ENCODE measurements around the gene ROR1.
"Not testable (repeated sequence)": the region's sequence is repeated elsewhere in the genome, so short reads cannot be mapped to it uniquely, and the experiment has no call there.

ROR1 gene

DNA sequence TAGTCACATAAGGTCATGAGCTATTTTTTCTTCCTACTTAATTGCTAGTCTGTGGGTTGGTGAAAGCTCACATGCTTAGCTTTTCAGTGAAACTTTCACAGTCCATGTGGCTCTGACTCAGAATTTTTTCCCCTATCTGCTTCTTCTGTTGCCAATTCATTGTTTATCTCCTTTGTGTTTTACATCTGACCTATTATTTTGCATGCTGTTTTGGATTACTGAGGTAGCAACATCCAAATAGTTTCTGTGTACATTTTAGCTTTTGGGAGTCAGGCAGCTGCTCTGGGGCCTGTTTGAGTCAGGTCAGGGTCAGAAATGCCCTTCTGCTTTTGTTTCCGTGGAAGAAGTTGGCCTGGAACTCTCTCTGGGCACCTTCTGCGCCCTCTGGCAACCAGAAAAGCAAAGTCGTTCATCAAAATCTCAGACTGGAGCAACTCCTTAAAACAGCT lies 40.0 kb downstream of the ROR1 start:
- peak; percentile 90 for DNase-seq (ENCODE audit: low read depth)
- no peak overlapping the region for H3K4me3 ChIP-seq (ENCODE audit: low read length)
- TF ChIP-seq, protein P1, sequence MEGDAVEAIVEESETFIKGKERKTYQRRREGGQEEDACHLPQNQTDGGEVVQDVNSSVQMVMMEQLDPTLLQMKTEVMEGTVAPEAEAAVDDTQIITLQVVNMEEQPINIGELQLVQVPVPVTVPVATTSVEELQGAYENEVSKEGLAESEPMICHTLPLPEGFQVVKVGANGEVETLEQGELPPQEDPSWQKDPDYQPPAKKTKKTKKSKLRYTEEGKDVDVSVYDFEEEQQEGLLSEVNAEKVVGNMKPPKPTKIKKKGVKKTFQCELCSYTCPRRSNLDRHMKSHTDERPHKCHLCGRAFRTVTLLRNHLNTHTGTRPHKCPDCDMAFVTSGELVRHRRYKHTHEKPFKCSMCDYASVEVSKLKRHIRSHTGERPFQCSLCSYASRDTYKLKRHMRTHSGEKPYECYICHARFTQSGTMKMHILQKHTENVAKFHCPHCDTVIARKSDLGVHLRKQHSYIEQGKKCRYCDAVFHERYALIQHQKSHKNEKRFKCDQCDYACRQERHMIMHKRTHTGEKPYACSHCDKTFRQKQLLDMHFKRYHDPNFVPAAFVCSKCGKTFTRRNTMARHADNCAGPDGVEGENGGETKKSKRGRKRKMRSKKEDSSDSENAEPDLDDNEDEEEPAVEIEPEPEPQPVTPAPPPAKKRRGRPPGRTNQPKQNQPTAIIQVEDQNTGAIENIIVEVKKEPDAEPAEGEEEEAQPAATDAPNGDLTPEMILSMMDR (conservative IDR thresholded peaks at IDR 0.05; ENCODE audit: low read depth, low read length), result no peak

DNA sequence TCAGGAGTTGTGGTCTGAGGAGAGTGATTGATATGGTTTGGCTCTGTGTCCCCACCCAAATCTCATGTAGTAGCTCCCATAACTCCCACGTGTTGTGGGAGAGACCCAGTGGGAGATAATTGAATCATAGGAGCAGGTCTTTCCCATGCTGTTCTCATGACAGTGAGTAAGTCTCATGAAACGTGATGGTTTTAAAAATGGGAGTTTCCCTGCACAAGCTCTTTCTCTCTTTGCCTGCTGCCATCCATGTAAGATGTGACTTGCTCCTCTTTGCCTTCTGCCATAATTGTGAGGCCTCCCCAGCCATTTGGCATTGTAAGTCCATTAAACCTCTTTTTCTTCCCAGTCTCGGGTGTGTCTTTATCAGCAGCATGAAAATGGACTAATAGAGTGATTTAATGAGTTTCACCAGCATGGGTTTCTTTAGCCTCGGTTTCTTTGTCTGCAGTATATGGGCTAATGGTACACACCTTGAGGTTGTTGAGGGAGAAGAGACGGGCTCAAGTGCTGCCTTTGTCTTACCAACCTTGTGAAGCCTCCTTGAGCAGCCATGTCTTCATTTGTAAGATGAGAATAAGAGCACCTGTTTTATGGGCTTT lies 42.5 kb downstream of the ROR1 start:
- not testable (repeated sequence) for H3K4me3 ChIP-seq (ENCODE audit: low read length); DNase-seq (ENCODE audit: low read depth)

DNA sequence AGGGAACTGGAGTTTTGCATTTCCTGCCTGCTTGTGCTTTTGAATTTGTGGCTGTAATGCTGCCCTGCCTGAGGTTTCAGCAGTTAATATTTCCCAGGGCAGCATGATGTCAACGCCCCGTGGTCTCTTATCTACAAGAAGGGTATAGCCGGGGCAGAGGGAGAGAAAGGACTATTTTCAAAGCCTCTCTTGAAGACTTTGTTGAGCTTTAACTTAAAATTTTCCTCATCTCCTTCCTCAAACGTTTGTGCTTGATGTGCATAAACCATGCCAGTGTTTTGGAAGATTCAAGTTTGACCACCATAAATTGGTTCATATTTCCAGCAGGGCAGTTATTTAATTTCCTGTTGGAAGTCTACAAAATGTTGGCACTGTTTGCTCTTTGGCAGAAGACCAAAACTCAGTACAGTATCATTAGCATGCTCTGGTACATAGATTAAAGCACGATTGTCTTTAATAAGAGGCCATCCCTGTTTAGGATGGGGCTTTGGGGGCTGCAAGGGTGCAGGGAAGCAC lies 43.4 kb downstream of the ROR1 start:
- peak; percentile 43 for DNase-seq (ENCODE audit: low read depth)
- no peak overlapping the region for H3K4me3 ChIP-seq (ENCODE audit: low read length)
- TF ChIP-seq, protein P1 (conservative IDR thresholded peaks at IDR 0.05; ENCODE audit: low read depth, low read length), result no peak

DNA sequence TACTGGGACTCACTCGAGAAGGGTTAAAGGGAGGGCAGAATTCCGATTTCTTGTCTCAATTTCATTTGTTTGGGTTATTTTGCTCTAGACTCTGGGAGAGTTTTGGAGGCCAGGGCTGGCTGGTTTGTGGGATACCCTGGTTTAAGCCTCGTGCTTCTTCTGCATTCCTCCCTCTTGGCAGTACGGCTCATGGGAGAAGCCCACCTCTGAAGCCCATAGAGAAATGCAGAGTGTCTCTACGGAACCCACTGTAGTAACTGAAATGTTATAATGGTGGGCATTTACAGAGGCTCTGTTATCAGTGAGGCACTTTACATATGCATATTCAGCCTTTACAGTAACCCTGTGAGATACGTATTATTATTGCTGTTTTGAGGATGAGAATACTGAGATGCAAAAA lies 43.9 kb downstream of the ROR1 start:
- DNase-seq (ENCODE audit: low read depth), result no peak
- TF ChIP-seq, protein P1 (conservative IDR thresholded peaks at IDR 0.05; ENCODE audit: low read depth, low read length), result no peak
- H3K4me3 ChIP-seq (ENCODE audit: low read length), result no peak overlapping the region

DNA sequence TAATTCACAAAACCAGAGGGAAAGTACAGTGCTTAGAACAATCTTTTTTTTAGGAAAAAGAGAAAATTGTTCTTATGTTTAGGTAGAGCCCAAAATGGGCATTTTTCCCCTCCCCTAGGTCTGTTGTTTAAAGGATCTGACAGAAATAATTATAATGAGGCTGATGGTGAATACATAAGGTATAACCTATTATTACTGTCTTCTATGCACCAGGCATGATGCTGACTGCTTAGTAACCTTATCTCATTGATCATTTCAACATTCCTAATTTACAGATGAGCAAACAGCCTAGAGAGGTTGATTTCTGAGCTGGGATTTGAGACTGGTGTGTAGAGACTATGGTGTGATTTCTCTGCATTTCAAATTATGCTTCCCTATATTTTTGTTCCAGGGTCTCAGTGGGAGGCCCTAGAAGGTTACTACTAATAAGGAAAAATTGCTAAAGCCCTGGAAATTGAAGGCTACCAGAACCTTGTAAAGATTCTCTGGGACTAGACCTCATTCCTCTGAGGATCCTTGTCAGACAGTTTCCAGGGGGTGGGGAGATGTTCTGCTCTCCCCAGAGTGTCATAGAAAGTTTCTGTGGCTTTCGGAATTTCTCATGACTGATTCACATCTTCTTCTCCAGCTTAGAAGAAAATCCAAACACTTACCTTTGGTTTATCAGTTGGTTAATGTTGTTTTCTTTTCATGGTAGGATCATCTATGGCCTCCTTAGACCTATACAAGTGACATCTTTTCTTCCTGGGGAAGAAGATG lies 44.9 kb downstream of the ROR1 start:
- TF ChIP-seq, protein P1 (conservative IDR thresholded peaks at IDR 0.05; ENCODE audit: low read depth, low read length), result no peak
- DNase-seq (ENCODE audit: low read depth), result no peak
- no peak overlapping the region for H3K4me3 ChIP-seq (ENCODE audit: low read length)

DNA sequence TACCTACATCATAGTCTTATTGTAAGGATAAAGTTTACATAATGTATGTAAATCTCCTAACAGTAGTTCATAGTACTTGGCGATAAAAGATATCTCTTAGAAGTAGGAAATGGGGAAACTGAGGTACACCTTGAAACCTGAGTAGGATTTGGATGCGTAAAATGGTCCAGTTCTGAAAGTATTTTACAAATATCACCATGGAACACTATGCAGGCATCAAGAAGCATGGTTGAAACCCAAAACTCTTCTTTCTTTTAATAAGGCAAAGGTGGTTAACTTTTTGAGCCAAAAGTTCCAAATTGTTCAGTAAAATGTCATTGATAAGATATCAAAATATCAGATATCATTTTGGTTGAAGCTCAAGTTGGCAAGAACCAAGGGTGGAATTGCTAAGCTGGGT lies 46.0 kb downstream of the ROR1 start:
- DNase-seq (ENCODE audit: low read depth), result no peak
- H3K4me3 ChIP-seq (ENCODE audit: low read length), result no peak overlapping the region
- TF ChIP-seq, protein P1 (conservative IDR thresholded peaks at IDR 0.05; ENCODE audit: low read depth, low read length), result no peak

DNA sequence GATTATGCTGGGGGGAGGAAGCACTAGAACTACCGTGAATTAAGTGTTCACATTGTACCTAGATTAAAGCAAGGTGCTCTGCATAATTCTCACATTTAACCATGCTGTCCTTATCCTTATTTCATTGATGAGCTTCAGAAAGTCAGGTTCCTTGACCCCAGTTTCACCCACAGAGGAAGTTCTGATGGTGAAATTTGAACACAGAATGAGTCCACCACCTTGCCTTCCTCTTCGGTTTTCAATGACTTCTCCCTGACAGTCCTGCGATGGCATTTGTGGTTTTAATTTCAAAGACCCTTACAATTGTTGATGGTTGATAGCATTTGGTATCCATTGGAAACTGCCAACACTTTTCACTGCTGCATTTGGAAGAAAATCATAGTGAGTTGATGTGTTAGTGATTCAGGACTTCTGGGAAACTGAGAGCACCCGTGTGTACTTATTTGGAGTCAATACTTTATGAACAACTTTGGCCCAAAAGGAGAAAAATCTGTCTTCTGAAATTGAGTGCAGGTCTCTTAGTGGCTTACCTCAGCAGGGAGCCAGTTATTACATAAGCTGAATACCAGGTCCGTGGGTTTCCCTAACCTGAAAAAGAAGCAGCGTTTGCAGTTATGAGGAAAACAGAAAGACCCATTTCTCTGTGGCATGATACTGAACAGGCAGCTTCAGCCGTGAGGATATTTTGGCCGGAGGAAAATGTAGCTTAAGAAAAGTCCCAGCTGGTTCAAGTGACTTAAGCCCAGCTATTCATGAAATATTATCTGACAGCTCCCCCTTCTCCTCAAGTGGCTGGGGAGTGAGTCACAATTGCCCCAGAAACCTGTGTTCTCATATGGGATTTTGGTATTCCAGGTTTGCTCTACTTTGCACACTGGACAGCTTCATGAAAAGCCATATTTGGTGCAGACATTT lies 47.5 kb downstream of the ROR1 start:
- peak; percentile 55 for DNase-seq (ENCODE audit: low read depth)
- no peak overlapping the region for H3K4me3 ChIP-seq (ENCODE audit: low read length)
- TF ChIP-seq, protein P1 (conservative IDR thresholded peaks at IDR 0.05; ENCODE audit: low read depth, low read length), result no peak
